Glomerular endothelial cell (primary cell): ENCODE results near the gene ZNF546. TPM values are rescaled to one million over a fixed set of nuclear protein-coding genes. Genes with fewer than 3 reads are reported as not detected.
"Not testable (repeated sequence)": the region's sequence is repeated elsewhere in the genome, so short reads cannot be mapped to it uniquely, and the experiment has no call there.

Experiments used
- DNase-seq: peaks from one replicate; pipeline ENCODE4 v3.0.0-alpha.2; 2011; ENCODE audit warnings: low read depth, low spot score; ENCODE audit errors: extremely low read depth
- total RNA-seq: library from RNA; depleted of rRNA; stranded (reverse); fragments of >200 nt; gene quantifications from 2 replicates; pipeline ENCODE4 v1.2.3, GENCODE V29; 2015

Gene ZNF546
- total RNA-seq, 1 donor from 2014 or later, result 0.99 TPM

DNA sequence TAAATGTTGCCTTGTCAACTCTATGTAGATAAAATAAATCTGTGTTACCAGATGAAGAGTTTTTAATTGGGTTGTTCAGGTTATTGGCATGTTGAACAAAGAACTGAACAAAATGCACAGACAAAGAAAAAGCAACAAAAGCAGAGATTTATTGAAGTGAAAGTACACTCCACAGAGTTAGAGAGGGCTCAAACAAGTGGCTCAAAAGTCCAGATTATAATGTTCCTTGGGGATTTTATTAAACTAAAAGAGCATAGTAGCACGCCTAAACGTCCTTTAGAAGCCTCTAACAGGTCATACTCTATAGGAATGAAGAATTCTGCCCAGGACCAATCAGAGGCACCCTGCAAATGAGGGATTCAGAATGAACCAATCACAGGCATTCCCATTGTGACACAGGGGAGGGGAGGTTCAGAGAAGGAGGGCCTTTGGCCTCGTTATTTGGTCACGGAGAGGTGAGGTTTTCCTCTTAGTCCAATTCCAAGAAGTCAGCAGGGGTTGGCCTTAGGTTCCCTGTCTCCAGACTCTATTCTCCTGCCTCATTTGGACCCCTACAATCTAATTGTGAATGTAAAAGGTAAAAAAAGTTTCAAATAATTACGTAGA lies 13.1 kb upstream of the ZNF546 start:
- DNase-seq, result no peak

DNA sequence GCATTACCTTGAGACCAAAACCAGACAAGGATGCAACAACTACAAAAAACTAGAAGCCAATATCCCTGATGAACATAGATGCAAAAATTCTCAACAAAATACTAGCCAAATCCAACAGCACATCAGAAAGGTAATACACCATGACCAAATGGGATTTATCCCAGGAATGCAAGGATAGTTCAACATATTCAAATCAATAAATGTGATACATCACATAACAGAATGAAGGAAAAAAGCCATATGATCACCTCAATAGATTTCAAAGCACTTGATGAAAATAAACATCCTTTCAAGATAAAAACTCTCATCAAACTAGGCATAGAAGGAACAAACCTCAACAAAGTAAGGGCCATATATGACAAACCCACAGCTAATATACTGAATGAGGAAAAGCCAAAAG lies 10.2 kb upstream of the ZNF546 start:
- no peak for DNase-seq

DNA sequence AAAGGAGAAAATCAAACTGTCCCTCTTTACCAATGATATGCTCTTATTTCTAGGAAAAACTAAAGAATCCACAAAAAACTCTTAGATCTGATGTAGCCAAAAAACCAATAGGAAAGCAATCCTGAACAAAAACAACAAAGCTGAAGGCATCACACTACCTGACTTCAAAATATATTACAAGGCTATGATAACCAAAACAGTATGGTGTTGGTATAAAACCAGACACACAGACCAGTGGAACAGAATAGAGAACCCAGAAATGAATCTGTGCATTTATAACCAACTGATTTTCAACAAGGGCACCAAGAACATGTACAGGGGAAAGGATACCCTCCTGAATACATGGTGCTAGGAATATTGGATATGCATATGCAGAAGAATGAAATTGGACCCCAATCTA lies 9.7 kb upstream of the ZNF546 start:
- no peak for DNase-seq

DNA sequence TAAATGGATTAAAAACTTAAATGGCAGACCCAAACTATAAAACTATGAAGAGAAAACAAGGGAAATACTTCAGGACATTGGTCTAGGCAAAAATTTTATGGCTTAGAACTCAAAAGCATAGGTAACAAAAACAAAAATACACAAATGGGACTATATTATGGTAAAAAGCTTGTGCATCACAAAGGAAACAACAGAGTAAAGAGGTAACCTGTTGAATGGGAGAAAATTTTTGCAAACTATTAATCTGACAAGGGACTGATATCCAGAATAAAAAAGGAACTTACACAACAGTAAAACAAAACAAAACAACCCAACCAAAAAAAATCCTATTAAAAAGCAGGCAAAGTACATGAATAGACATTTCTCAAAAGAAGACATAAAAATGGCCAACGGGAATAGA lies 9.3 kb upstream of the ZNF546 start:
- DNase-seq, result no peak

DNA sequence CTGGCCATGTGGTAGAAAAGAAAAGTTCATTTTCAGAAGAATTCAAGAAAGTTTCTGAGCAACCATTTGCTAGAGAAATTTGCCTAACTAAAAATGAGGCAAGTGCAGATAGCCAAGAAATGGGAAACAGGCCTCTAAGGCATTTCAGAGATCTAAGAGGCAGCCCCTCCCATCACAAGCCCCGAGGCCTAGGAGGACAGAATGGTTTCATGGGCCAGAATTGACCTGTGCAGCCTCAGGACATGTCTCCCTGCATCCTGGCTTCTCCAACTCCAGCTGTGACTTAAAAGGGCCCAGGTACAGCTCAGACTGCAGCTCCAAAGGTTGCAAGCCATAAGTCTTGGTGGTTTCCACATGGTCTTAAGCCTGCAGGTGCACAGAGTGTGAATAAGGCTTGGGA lies 3.3 kb upstream of the ZNF546 start:
- DNase-seq, result no peak

DNA sequence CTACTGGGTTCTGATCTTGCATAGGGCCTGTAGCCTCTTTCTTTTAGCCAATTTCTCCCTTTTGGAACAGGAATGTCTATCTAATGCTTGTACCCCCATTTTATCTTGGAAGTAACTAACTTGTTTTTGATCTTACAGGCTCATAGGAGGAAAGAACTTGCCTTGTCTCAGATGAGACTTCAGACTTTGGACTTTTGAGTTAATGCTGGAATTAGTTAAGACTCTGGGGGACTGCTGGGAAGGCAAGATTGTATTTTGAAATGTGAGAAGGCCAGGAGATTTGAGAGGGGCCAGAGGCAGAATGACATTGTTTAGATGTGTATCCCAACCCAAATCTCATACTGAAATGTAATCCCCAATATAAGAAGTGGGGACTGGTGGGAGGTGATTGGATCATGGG lies 2.5 kb upstream of the ZNF546 start:
- DNase-seq, result no peak

DNA sequence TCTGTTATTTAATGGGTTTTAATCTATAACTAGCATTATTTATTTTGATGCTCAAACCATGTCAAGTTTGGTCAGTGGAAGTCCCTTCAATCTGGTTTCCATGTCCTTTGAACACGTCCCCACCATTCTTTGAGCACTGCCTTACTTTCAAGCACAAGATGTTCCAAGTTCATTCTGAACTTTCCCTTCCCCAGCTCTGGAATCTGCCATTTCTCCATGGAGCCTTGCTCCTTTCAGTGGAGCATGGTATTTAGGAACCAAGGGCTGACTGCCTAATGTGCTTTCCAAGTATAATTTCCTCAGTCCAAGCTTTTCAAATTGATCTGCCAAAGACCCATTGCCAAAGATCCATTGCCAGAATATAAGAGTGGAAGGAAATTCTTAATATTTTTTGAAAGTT lies 1.1 kb upstream of the ZNF546 start:
- DNase-seq, result no peak

DNA sequence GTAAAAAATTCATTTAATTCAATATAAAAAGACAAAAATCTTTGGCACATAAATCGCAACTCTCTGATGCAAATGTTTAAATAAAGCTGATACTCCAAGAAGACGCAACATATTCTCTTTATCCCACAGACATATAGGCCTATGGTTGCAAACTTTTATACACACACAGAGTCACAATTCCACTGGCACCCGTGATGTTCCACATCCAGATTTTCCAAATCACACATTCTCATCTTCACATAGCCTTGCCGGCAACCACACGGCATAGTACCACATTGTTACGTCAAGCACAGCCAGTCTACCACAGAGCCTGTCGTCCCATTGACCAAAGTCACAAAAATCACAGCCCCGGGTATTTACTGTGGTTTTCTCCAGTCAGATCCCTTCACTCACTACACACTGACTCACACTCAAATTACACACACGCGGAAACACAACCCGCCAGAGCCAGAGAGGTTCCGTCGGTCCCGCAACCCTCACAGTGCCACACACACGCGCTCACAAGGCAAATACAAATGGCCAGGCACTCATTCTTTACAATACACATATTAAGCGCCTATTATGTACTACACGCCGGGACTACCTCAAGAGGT lies 546 bp upstream of the ZNF546 start:
- peak; percentile 20 for DNase-seq

DNA sequence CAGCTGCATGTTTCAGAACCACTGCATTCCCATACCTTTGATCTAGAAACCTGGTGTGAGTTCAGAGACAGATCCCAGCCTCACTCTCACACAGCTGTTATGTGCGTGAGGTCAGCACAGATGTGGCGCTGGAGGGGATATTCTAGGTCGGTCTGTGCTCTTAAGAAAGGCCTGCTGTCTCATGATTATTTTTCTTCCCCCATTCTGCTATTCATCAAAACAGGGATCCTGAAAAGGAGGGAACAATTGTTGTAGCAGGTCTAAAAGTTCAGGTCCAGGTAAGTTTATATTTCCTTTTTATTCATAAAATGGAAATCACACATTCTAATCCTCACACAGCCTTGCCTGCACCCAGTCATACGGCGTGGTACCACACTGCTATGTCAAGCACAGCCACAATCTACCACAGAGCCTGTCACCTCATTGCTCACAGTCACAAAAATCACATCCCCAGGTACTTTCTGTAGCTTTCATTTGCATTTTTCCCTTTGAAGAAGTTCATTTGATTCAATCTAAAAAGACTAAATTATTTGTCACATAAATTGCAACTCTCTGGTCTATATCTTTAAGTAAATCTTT lies 867 bp downstream of the ZNF546 start:
- no peak for DNase-seq

DNA sequence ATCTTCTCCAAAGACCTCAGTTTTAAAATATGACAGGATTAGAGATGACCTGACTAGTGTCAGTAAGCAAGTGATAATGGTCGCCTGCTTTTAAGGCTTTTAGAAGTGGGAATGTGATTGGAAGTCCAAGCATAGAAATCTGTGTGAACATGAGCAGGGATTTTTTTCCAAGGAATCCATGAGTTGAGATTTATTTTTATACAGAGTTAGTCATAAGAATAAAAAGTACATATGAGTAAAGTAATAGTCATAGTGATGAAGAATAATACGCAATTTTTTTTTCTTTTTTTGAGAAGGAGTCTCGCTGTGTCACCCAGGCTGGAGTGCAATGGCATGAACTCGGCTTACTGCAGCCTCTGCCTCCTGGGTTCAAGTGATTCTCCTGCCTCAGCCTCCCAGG lies 1.6 kb downstream of the ZNF546 start:
- no peak for DNase-seq

DNA sequence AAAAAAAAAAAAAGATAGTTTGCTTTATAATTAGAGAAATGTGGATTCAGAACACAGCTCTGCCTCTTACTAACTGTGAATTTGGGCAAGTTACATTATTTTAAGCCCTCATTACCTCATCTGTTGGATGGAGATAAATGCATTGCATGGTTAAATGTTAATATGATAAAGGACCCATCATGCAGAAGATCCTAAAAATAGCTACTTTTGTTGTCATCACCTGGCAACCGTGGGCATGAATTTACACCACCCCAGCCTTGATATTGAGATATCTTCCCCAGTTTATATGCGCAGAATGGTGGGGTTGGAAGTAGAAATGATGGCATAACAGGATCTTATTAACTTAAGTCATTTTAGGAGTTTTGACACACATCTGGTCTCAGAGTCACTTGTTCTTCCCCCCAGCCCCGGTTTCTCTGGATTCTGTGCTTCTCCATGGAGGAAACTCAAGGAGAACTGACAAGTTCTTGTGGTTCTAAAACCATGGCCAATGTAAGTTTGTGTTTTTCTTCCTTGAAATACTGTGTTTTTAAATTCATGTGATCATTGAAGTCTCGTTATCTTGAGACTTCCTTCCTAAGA lies 8.9 kb downstream of the ZNF546 start:
- DNase-seq, result no peak

DNA sequence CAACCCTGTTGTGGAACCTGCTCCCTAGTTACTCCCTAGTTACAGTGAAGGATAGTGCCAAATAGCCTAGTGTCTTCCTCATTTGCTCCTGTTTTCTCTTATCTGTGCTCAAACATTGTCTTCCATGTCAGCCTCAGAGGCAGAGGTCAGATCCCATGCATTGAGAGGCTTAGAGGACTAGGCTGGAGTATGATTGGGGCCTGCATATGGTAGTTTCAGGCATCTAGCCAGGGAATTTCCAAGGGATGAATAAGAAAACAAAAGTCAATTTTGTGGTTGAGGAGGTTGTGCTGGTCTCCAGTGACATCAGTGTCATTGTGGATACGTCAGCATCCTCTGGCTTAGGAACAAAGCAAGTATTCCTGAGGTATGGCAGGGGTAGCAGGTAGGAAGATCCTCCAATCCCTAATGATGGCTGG lies 9.4 kb downstream of the ZNF546 start:
- DNase-seq, result peak; percentile 25

DNA sequence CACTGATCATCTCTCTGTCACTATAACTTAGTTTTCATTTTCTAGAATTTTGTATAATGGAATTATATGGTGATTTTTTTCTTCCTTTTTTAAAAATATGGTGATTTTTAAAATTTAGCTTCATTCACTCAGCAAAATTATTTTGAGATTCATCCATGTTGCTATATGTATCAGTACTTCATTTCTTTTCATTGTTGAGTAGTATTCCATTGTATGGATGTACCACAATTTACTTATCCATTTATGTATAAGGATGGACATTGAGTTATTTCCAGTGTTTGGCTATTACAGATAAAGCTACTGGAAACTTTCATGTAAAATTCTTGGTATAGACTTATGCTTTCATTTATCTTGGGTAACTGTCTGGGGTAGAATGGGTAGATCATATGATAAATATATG lies 12.8 kb downstream of the ZNF546 start:
- no peak for DNase-seq

DNA sequence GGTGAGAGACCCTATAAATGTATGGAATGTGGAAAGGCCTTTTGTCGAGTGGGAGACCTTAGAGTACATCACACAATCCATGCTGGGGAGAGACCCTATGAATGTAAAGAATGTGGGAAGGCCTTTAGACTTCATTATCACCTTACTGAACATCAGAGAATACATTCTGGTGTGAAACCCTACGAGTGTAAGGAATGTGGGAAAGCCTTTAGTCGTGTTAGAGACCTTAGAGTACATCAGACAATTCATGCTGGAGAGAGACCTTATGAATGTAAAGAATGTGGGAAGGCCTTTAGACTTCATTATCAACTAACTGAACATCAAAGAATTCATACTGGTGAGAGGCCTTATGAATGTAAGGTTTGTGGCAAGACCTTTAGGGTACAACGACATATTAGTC lies 17.1 kb downstream of the ZNF546 start:
- no peak for DNase-seq

DNA sequence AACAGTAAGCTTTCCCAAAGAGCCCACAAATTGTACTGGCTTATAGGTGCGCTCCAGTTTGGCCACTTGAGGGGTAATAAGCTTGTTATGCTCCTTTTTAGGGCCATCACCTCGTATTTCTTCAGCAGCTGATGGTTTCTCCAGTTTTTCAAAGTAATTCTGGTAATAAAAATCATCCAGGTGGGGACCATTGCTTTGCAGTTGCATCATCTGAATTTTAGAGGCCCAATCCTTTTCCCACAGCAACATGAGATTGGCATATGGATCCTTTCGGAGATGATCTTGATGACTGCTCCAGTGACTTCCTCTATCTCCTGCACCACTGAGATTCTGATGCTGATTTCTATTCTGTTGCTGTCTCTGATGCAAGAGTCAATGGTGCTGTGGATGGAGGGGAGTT lies 27.1 kb downstream of the ZNF546 start:
- no peak for DNase-seq

DNA sequence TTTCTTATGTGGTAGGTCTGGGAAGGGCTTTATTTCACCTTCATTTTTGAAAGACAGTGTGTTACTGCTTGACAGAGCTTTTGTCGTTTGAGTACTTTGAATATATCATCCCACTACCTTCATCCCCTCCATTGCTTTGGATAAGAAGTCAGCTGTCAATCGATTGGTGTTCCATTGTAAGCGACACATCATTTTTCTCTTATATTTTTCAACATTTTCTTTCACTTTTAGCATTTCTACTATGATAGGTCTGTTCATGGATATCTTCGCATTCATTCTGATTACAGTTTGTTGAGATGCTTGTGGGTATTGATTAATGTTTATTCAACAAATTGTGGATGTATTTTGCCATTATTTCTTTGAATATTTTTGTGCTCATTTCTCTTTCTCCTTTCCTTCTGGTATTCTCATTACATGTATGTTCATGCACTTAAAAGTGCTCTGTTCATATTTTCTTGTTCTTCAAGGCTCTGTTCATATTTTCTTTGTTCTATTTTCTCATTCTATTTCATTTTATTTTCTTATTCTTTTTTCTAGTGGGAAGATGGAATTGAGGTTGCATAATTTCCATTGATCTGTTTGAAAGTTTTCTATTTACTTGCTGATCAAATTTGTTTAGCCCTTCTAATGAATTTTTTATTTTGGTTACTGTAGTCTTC lies 29.2 kb downstream of the ZNF546 start:
- DNase-seq, result no peak

DNA sequence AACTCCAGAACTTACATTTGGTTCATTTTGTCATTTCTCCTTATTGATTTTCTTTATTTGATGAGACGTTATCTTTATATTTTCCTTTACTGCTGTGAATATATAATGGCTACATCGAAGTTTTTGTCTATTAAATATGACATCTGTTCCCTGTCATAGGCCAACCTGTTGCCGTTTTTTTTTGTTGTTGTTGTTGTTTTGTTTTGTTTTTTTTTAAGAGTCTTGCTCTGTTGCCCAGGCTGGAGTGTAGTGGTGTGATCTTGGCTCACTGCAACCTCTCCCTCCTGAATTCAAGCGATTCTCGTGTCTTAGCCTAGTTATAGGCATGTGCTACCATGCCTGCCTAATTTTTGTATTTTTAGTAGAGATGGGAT lies 29.7 kb downstream of the ZNF546 start:
- DNase-seq, result no peak

DNA sequence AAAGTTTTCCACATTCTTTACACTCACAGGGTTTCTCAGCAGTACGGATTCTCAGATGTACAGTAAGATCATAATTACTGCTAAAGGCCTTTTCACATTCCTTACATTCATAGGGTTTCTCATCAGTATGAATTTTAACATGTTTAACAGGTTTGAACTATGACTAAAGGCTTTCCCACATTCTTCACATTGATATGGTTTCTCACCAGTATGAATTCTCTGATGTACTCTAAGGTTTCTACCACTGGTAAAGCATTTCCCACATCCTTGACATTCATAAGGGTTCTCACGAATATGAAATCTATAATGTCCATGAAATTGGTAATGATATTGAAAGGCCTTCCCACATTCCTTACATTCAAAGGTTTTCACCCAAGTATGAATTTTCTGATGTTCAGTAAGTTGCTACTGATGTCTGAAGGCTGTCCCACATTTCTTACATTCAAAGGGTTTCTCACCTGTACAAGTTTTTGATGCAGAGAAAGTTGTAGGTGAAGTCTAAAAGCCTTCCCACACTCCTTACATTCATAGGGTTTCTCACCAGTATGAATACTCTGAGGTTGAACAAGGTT lies 37.2 kb downstream of the ZNF546 start:
- no peak for DNase-seq

DNA sequence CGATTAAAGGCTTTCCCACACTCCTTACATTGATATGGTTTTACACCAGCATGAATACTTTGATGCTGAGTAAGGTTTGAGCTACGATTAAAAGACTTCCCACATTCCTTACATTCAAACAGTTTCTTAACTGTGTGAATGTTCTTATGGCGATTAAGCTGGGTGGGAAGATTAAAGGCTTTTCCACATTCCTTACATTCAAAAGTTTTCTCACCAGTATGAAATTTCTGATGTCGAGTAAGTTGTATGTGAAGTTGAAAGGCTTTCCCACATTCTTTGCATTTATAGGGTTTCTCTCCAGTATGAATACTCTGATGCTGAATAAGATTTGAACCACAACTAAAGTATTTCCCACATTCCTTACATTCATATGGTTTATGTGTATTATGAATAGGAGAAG lies 39.1 kb downstream of the ZNF546 start:
- no peak for DNase-seq

DNA sequence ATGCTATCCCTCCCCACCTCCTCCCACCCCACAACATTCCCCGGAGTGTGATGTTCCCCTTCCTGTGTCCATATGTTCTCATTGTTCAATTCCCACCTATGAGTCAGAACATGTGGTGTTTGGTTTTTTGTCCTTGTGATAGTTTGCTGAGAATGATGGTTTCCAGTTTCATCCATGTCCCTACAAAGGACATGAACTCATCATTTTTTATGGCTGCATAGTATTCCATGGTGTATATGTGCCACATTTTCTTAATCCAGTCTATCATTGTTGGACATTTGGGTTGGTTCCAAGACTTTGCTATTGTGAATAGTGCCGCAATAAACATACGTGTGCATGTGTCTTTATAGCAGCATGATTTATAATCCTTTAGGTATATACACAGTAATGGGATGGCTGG lies 41.2 kb downstream of the ZNF546 start:
- not testable (repeated sequence) for DNase-seq

DNA sequence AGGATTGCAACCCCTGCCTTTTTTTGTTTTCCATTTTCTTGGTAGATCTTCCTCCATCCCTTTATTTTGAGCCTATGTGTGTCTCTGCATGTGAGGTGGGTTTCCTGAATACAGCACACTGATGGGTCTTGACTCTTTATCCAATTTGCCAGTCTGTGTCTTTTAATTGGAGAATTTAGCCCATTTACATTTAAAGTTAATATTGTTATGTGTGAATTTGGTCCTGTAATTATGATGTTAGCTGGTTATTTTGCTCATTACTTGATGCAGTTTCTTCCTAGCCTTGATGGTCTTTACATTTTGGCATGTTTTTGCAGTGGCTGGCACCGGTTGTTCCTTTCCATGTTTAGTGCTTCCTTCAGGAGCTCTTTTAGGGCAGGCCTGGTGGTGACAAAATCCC lies 44.9 kb downstream of the ZNF546 start:
- DNase-seq, result not testable (repeated sequence)

DNA sequence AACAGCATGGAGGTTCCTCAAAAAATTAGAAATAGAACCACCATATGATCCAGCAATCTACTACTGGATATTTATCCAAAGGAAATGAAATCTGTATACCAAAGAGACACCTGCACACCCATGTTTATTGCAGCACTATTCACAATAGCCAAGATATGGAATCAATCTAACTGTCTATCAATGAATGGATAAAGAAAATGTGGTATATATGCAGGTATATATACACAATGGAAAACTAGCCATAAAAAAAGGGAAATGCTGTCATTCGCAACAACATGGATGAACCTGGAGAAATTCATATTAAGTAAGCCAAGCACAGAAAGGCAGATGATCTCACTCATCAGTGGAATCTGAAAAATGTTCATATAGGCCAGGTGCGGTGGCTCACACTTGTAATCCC lies 56.6 kb downstream of the ZNF546 start:
- DNase-seq, result no peak
